Measurements from ENCODE around the gene FOCAD.

FOCAD gene

GRCh38 chr9:21016701-21017491 is 332.8 kb downstream of the FOCAD start:
- no peak for TF ChIP-seq CTCF (IDR thresholded peaks at IDR 0.05; ENCODE audit: low read depth, low read length)
- no peak for DNase-seq
- no peak overlapping the region for H3K4me3 ChIP-seq (ENCODE audit: low read depth, low read length)
- no peaks in the 10 kb centered on the region for H3K4me1 ChIP-seq
- no peaks in the 10 kb centered on the region for H3K36me3 ChIP-seq
- no peaks in the 10 kb centered on the region for H3K27me3 ChIP-seq
- no peaks in the 10 kb centered on the region for H3K9me3 ChIP-seq

- Histone ChIP-seq H3K27me3 (no peaks in the 10 kb centered on the region), H3K36me3 (no peaks in the 10 kb centered on the region), H3K9me3 (no peaks in the 10 kb centered on the region), H3K4me3 (ENCODE audit: low read depth, low read length) (no peak overlapping the region), H3K4me1 (no peaks in the 10 kb centered on the region)
- no peak for TF ChIP-seq CTCF (IDR thresholded peaks at IDR 0.05; ENCODE audit: low read depth, low read length)
- DNase-seq: no peak
Observed at GRCh38 chr9:21018177-21018576, 334.1 kb downstream of the FOCAD start.

- no peak for TF ChIP-seq CTCF (IDR thresholded peaks at IDR 0.05; ENCODE audit: low read depth, low read length)
- H3K36me3 ChIP-seq: no peaks in the 10 kb centered on the region
Observed at GRCh38 chr9:21023861-21024260, 339.8 kb downstream of the FOCAD start.

GRCh38 chr9:21027295-21027694 is 343.2 kb downstream of the FOCAD start:
- H3K36me3 ChIP-seq: no peaks in the 10 kb centered on the region
- no peak overlapping the region for H3K4me3 ChIP-seq (ENCODE audit: low read depth, low read length)
- no peak for TF ChIP-seq CTCF (IDR thresholded peaks at IDR 0.05; ENCODE audit: low read depth, low read length)
- no peaks in the 10 kb centered on the region for H3K4me1 ChIP-seq
- H3K27me3 ChIP-seq: no peaks in the 10 kb centered on the region
- H3K9me3 ChIP-seq: no peaks in the 10 kb centered on the region
- no peak for DNase-seq

More at GRCh38 chr9:21023861-21024260, 339.8 kb downstream of the FOCAD start:
- H3K9me3 ChIP-seq: no peaks in the 10 kb centered on the region
- no peak for DNase-seq
- H3K4me1 ChIP-seq: no peaks in the 10 kb centered on the region
- H3K4me3 ChIP-seq (ENCODE audit: low read depth, low read length): no peak overlapping the region
- H3K27me3 ChIP-seq: no peaks in the 10 kb centered on the region

GRCh38 chr9:21028466-21028865 is 344.4 kb downstream of the FOCAD start:
- DNase-seq: no peak
- Histone ChIP-seq H3K4me3 (ENCODE audit: low read depth, low read length) (no peak overlapping the region), H3K36me3 (no peaks in the 10 kb centered on the region), H3K27me3 (no peaks in the 10 kb centered on the region), H3K9me3 (no peaks in the 10 kb centered on the region), H3K4me1 (no peaks in the 10 kb centered on the region)
- TF ChIP-seq CTCF (IDR thresholded peaks at IDR 0.05; ENCODE audit: low read depth, low read length): no peak

GRCh38 chr9:21029661-21030060 is 345.6 kb downstream of the FOCAD start:
- no peak for DNase-seq
- no peaks in the 10 kb centered on the region for H3K36me3 ChIP-seq
- no peaks in the 10 kb centered on the region for H3K9me3 ChIP-seq
- no peak overlapping the region for H3K4me3 ChIP-seq (ENCODE audit: low read depth, low read length)
- no peak for TF ChIP-seq CTCF (IDR thresholded peaks at IDR 0.05; ENCODE audit: low read depth, low read length)
- H3K27me3 ChIP-seq: no peaks in the 10 kb centered on the region
- H3K4me1 ChIP-seq: no peaks in the 10 kb centered on the region
